Thyroid gland (tissue), 4 donors: Measurements from ENCODE around the gene GNLY. TPM values are rescaled to one million over a fixed set of nuclear protein-coding genes. Genes with fewer than 3 reads are reported as not detected.
"Not testable (repeated sequence)": the region's sequence is repeated elsewhere in the genome, so short reads cannot be mapped to it uniquely, and the experiment has no call there.

Experiments used
- DNase-seq, 2 donors: peaks; one replicate each; pipeline ENCODE4 v3.0.0-alpha.2; 2019
- H3K27ac ChIP-seq, 3 donors: fragments of 200-600 bp; sonication (generic); 1 replicate in 2 of 3; 2 replicates in 1 of 3; pipeline ENCODE4 v1.5.1; 2016 to 2019; ENCODE audit warnings: mild to moderate bottlenecking in 1 of 3, moderate library complexity in 1 of 3
- H3K27me3 ChIP-seq: fragments of 200-600 bp; sonication (generic); one replicate; pipeline ENCODE4 v1.5.1; 2019
- H3K36me3 ChIP-seq, 2 donors: fragments of 200-600 bp; sonication (generic); one replicate each; pipeline ENCODE4 v1.5.1; 2016 to 2019
- H3K4me1 ChIP-seq, 2 donors: fragments of 200-600 bp; sonication (generic); one replicate each; pipeline ENCODE4 v1.5.1; 2017 to 2019
- H3K4me3 ChIP-seq, 3 donors: fragments of 200-600 bp; sonication (generic); replicated peaks in 1 of 3; 1 replicate in 2 of 3; 2 replicates in 1 of 3; pipeline ENCODE4 v1.5.1; 2016; ENCODE audit warnings: mild to moderate bottlenecking in 1 of 3
- H3K9me3 ChIP-seq: fragments of 200-600 bp; sonication (generic); one replicate; pipeline ENCODE4 v1.5.1; 2017
- POLR2A ChIP-seq, 2 donors: fragments of 450-650 bp; IDR thresholded peaks; one replicate each; pipeline ENCODE4 v1.6.1; 2017; ENCODE audit warnings: antibody characterized with exemption in 2 of 2, mild to moderate bottlenecking in 2 of 2, moderate library complexity in 1 of 2
- WGBS, 2 donors: methylation state at CpG; one replicate each; pipeline ENCODE4 v1.1.5; 2017; 5-methylcytosine and 5-hydroxymethylcytosine counted together
- intact Hi-C: fragments of 100-400 bp; cut with DNase I; formaldehyde crosslinking; loops from one replicate; pipeline ENCODE4 v1.15.1; 2023
- total RNA-seq, 4 donors: library from RNA; depleted of rRNA; stranded (reverse); fragments of >200 nt; gene quantifications; one replicate each; pipeline ENCODE4 v1.2.3, GENCODE V29; 2016
- TF ChIP-seq, protein P1 (sequence below), 6 experiments: fragments of 200-600 bp in 3 of 6; fragments of 450-650 bp in 3 of 6; sonication (generic) in 3 of 6; IDR thresholded peaks; one replicate each; pipeline ENCODE4 v1.5.1; 2016 to 2019; ENCODE audit warnings: antibody characterized with exemption in 6 of 6, mild to moderate bottlenecking in 2 of 6, inconsistent platforms in 1 of 6, moderate library complexity in 1 of 6

The GNLY gene
- total RNA-seq, 4 donors from 2014 or later, result 0.22 to 3.6 (median 0.63) TPM; not detected in 1

DNA sequence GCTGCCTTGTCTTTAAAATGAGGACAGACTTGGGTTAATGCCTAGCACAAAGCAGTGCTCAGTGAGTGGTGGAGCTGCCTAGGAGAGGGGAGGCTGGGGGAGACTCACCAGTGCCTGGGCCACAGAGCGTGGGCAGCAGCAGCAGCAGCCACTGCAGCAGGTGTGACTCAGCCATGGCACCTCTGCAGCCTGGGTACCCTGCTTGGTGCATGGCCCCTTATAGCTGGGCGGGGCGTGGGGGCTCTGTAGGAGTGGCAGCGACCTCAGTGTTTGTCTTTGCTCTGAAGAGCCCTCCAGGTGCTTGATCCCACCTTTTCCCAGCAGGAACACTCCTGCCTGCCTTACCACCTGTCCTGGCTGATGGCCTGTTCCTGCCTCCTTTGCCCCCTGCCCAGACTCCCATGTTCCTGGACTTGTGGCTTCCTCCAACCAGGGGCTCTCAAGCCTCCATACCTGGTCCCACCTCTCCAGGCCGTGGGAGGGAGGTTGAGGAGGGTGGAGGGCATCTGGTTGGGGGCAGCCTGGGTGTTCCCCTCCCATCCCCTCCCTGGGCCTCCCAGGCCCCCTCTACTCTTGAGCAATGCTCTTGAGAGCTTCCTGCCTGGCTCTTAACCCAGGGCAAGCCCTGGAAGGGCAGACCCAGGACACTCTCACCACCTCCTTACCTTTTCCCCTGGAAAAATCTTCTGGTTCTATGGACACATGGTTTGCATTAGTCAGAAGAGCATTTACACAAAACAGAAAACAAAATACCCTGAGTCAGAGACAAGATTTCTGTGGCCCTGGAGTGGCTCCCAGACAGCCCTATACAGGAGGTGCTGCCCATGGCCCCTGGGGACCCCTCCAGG is 25.9 kb upstream of the GNLY start, which contains the start of gene SFTPB:
Gene SFTPB (minus strand): TSS at position 191 of the 848 bp plus-strand sequence. CDS start 16 bp downstream, at position 175.
- 38 to 68% methylated on average over 1 to 5 of the region's 5 CpGs for WGBS, 2 donors
- H3K4me3 ChIP-seq, result no peak within 1 kb of the TSS
- H3K9me3 ChIP-seq, result no peaks in the 10 kb centered on the region
- TF ChIP-seq POLR2A (IDR thresholded peaks at IDR 0.05), result no peak
- H3K27ac ChIP-seq, result no peak within 1 kb of the TSS
- intact Hi-C loops, result no loop called here
- peaks cover 9 to 29% of the 10 kb centered on the region in 2 donors for H3K4me1 ChIP-seq
- DNase-seq, result peak in 1 of 2 donors; percentile 24
- no peaks in the 10 kb centered on the region for H3K36me3 ChIP-seq
- no peaks in the 10 kb centered on the region for H3K27me3 ChIP-seq

DNA sequence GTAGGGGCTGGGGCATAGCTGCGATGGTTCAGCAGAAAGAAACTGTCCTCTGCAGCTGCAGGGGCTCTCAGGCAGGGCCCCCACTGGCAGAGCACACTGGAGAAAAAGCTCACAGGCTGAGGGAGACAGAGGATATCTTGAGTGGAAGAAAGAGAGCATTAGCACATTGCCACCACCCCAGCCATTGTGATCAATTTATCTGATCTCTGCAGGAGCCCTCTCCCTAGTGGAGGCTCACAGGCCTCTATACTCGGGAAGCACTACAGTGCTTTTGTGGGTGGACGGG is 25.4 kb upstream of the GNLY start:
- WGBS, 2 donors, result 58 to 79% methylated on average over 3 of the region's 3 CpGs
- no peaks in the 10 kb centered on the region for H3K9me3 ChIP-seq
- no peak overlapping the region for H3K27ac ChIP-seq
- intact Hi-C loops, result no loop called here
- TF ChIP-seq, protein P1, sequence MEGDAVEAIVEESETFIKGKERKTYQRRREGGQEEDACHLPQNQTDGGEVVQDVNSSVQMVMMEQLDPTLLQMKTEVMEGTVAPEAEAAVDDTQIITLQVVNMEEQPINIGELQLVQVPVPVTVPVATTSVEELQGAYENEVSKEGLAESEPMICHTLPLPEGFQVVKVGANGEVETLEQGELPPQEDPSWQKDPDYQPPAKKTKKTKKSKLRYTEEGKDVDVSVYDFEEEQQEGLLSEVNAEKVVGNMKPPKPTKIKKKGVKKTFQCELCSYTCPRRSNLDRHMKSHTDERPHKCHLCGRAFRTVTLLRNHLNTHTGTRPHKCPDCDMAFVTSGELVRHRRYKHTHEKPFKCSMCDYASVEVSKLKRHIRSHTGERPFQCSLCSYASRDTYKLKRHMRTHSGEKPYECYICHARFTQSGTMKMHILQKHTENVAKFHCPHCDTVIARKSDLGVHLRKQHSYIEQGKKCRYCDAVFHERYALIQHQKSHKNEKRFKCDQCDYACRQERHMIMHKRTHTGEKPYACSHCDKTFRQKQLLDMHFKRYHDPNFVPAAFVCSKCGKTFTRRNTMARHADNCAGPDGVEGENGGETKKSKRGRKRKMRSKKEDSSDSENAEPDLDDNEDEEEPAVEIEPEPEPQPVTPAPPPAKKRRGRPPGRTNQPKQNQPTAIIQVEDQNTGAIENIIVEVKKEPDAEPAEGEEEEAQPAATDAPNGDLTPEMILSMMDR (IDR thresholded peaks at IDR 0.05), result no peak
- TF ChIP-seq POLR2A (IDR thresholded peaks at IDR 0.05), result no peak
- no peak overlapping the region for H3K4me3 ChIP-seq
- no peak for DNase-seq
- no peaks in the 10 kb centered on the region for H3K36me3 ChIP-seq
- H3K27me3 ChIP-seq, result no peaks in the 10 kb centered on the region
- H3K4me1 ChIP-seq, result peaks cover 9 to 34% of the 10 kb centered on the region in 2 donors

DNA sequence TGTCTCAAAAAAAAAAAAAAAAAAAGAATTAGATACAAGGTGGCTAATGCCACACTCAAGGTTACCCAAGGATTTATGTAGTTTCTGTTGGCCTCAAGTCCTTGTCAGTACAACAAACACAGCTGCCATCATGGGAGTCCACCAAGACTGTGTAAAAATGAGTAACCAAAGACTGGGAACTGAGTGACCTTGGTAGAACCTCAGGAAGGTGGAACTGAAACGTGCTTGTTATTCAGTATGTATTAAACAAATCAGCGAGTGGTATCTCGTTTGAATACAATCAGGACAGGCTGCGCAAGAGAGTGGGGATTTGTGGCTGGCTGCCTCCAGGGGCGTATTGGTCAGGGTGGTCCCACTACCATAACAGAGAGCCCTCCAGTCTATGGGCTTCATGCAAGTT is 24.6 kb upstream of the GNLY start:
- no peak for TF ChIP-seq POLR2A (IDR thresholded peaks at IDR 0.05)
- TF ChIP-seq, protein P1 (IDR thresholded peaks at IDR 0.05), result no peak
- peaks cover 9 to 34% of the 10 kb centered on the region in 2 donors for H3K4me1 ChIP-seq
- no peak for DNase-seq
- no peaks in the 10 kb centered on the region for H3K9me3 ChIP-seq
- WGBS, 2 donors, result 81 to 83% methylated on average over 5 of the region's 5 CpGs
- no peak overlapping the region for H3K4me3 ChIP-seq
- intact Hi-C loops, result no loop called here
- no peak overlapping the region for H3K27ac ChIP-seq
- no peaks in the 10 kb centered on the region for H3K27me3 ChIP-seq
- H3K36me3 ChIP-seq, result no peaks in the 10 kb centered on the region

DNA sequence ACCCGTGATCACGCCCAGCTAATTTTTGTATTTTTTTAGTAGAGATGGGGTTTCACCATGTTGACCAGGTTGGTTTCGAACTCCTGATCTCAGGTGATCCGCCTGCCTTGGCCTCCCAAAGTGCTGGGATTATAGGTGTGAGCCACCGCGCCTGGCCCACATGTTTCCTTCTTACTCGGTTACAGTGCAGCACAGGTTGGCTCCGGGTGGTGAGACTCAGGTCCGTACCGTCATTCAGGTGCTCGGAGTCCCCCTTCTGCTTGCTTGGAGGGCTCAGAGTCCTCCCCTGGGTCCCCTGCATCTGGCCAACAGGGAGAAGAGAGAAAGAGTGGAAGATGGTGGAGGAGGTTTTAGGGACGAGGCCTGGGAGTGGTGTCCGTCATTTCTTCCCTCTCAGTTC is 23.7 kb upstream of the GNLY start:
- intact Hi-C loops, H3K27me3 ChIP-seq, H3K27ac ChIP-seq, H3K36me3 ChIP-seq, DNase-seq, H3K9me3 ChIP-seq, H3K4me3 ChIP-seq: not testable (repeated sequence)
- peaks cover 9 to 34% of the 10 kb centered on the region in 2 donors for H3K4me1 ChIP-seq
- WGBS, 2 donors, result 89 to 92% methylated on average over 11 of the region's 13 CpGs

DNA sequence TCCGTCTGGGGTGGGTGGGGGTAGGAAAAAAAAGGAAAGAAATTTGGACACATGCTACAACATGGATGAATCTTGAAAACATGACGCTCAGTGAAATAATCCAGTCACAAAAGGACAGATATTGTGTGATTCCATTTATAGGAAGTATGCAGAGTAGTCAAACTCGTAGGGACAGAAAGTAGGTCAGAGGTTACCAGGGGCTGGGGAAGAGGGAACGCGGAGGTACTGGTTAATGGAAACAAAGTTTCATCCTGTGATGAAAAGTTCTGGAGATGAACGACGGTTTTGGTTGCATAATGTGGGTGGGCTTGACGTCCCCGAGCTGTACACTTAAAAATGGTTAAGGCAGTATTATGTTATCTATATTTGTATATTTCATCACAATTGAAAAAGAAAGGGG is 21.7 kb upstream of the GNLY start:
- TF ChIP-seq POLR2A (IDR thresholded peaks at IDR 0.05), result no peak
- TF ChIP-seq, protein P1 (IDR thresholded peaks at IDR 0.05), result no peak
- Histone ChIP-seq H3K4me3 (no peak overlapping the region), H3K9me3 (no peaks in the 10 kb centered on the region), H3K36me3 (no peaks in the 10 kb centered on the region), H3K4me1 (peaks cover 9 to 43% of the 10 kb centered on the region in 2 donors), H3K27me3 (no peaks in the 10 kb centered on the region), H3K27ac (peak overlapping the region in 1 of 3 donors; percentile 57)
- intact Hi-C loops, result no loop called here
- WGBS, 2 donors, result 73 to 75% methylated on average over 9 of the region's 9 CpGs
- DNase-seq, result no peak

DNA sequence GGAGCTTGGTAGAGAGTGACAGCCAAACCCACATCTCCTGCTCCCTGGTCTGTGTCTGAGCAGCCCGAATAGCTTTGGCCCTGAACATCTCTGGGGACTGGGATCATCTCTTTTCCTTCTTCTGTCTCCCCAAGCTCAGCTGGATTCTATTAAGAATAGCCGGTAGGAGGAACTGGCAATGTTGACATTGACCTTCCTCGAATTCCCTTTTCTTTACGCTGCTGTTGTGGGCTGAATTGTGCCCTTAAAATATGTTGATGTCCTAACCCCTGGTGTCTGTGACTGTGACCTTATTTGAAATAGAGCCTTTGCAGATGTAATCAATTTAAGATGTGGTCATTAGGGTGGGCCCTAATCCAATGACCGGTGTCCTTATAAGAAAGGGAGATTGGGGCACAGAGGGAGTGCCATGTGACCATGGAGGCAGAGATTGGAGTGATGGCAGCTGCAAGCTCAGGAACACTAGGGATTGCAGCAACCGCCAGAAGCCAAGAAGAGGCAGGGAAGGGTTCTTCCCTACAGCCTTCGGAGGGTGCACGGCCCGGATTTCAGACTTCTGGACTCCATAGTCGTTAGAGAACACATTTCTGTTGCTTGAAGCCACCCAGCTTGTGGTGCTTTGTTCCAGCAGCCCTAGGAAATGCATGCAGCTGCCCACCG is 20.3 kb upstream of the GNLY start:
- Histone ChIP-seq H3K36me3 (no peaks in the 10 kb centered on the region), H3K9me3 (no peaks in the 10 kb centered on the region), H3K4me3 (no peak overlapping the region), H3K27me3 (no peaks in the 10 kb centered on the region), H3K27ac (no peak overlapping the region), H3K4me1 (peaks cover 18 to 43% of the 10 kb centered on the region in 2 donors)
- DNase-seq, result no peak
- intact Hi-C loops, result no loop called here
- WGBS, 2 donors, result 78 to 79% methylated on average over 11 of the region's 11 CpGs
- no peak for TF ChIP-seq POLR2A (IDR thresholded peaks at IDR 0.05)
- TF ChIP-seq, protein P1 (IDR thresholded peaks at IDR 0.05), result no peak
